ENCODE data around the gene SMCR8.
"Not testable (repeated sequence)": the region's sequence is repeated elsewhere in the genome, so short reads cannot be mapped to it uniquely, and the experiment has no call there.

Gene SMCR8

GRCh38 chr17:18285296-18285695, 29.8 kb upstream of the SMCR8 start:
- no peaks in the 10 kb centered on the region for H3K9me3 ChIP-seq (ENCODE audit: control insufficient read depth in 1 of 2, low read length in 2 of 2)
- no peaks in the 10 kb centered on the region for H3K27me3 ChIP-seq (ENCODE audit: control insufficient read depth in 1 of 2, insufficient read depth in 2 of 2, low read length in 2 of 2)
- H3K4me3 ChIP-seq (ENCODE audit: low read depth in 1 of 2, low read length in 2 of 2): no peak overlapping the region
- no peak overlapping the region for H3K9ac ChIP-seq (ENCODE audit: low read depth in 1 of 2, low read length in 2 of 2)
- H3K36me3 ChIP-seq (ENCODE audit: control insufficient read depth in 1 of 2, insufficient read depth in 2 of 2, low read length in 2 of 2): peaks cover 46 to 74% of the 10 kb centered on the region in 2 donors
- no peaks in the 10 kb centered on the region for H3K4me1 ChIP-seq (ENCODE audit: control insufficient read depth in 1 of 2, insufficient read depth in 2 of 2, low read length in 2 of 2)
- H3K27ac ChIP-seq (ENCODE audit: low read depth, low read length): no peak overlapping the region

GRCh38 chr17:18291718-18292540, 23.2 kb upstream of the SMCR8 start:
- H3K27me3 ChIP-seq (ENCODE audit: control insufficient read depth in 1 of 2, insufficient read depth in 2 of 2, low read length in 2 of 2): no peaks in the 10 kb centered on the region
- no peak overlapping the region for H3K4me3 ChIP-seq (ENCODE audit: low read depth in 1 of 2, low read length in 2 of 2)
- H3K9me3 ChIP-seq (ENCODE audit: control insufficient read depth in 1 of 2, low read length in 2 of 2): no peaks in the 10 kb centered on the region
- peaks cover 32 to 55% of the 10 kb centered on the region in 2 donors for H3K36me3 ChIP-seq (ENCODE audit: control insufficient read depth in 1 of 2, insufficient read depth in 2 of 2, low read length in 2 of 2)
- no peak overlapping the region for H3K9ac ChIP-seq (ENCODE audit: low read depth in 1 of 2, low read length in 2 of 2)
- H3K4me1 ChIP-seq (ENCODE audit: control insufficient read depth in 1 of 2, insufficient read depth in 2 of 2, low read length in 2 of 2): no peaks in the 10 kb centered on the region
- H3K27ac ChIP-seq (ENCODE audit: low read depth, low read length): no peak overlapping the region

- not testable (repeated sequence) for H3K27me3 ChIP-seq (ENCODE audit: control insufficient read depth in 1 of 2, insufficient read depth in 2 of 2, low read length in 2 of 2); H3K4me1 ChIP-seq (ENCODE audit: control insufficient read depth in 1 of 2, insufficient read depth in 2 of 2, low read length in 2 of 2); H3K27ac ChIP-seq (ENCODE audit: low read depth, low read length); H3K9me3 ChIP-seq (ENCODE audit: control insufficient read depth in 1 of 2, low read length in 2 of 2); H3K4me3 ChIP-seq (ENCODE audit: low read depth in 1 of 2, low read length in 2 of 2); H3K9ac ChIP-seq (ENCODE audit: low read depth in 1 of 2, low read length in 2 of 2)
- H3K36me3 ChIP-seq (ENCODE audit: control insufficient read depth in 1 of 2, insufficient read depth in 2 of 2, low read length in 2 of 2): peaks cover 26 to 44% of the 10 kb centered on the region in 2 donors
Measured at GRCh38 chr17:18298061-18298460, 17.0 kb upstream of the SMCR8 start.

GRCh38 chr17:18300725-18301480, 14.2 kb upstream of the SMCR8 start:
- Histone ChIP-seq H3K27me3 (ENCODE audit: control insufficient read depth in 1 of 2, insufficient read depth in 2 of 2, low read length in 2 of 2) (no peaks in the 10 kb centered on the region), H3K27ac (ENCODE audit: low read depth, low read length) (no peak overlapping the region), H3K36me3 (ENCODE audit: control insufficient read depth in 1 of 2, insufficient read depth in 2 of 2, low read length in 2 of 2) (peaks cover 37 to 59% of the 10 kb centered on the region in 2 donors), H3K4me3 (ENCODE audit: low read depth in 1 of 2, low read length in 2 of 2) (no peak overlapping the region), H3K4me1 (ENCODE audit: control insufficient read depth in 1 of 2, insufficient read depth in 2 of 2, low read length in 2 of 2) (peaks cover 0 to 3% of the 10 kb centered on the region in 2 donors), H3K9ac (ENCODE audit: low read depth in 1 of 2, low read length in 2 of 2) (no peak overlapping the region), H3K9me3 (ENCODE audit: control insufficient read depth in 1 of 2, low read length in 2 of 2) (no peaks in the 10 kb centered on the region)

- H3K36me3 ChIP-seq (ENCODE audit: control insufficient read depth in 1 of 2, insufficient read depth in 2 of 2, low read length in 2 of 2): peaks cover 46 to 77% of the 10 kb centered on the region in 2 donors
- not testable (repeated sequence) for H3K9ac ChIP-seq (ENCODE audit: low read depth in 1 of 2, low read length in 2 of 2); H3K27me3 ChIP-seq (ENCODE audit: control insufficient read depth in 1 of 2, insufficient read depth in 2 of 2, low read length in 2 of 2); H3K4me3 ChIP-seq (ENCODE audit: low read depth in 1 of 2, low read length in 2 of 2); H3K27ac ChIP-seq (ENCODE audit: low read depth, low read length); H3K9me3 ChIP-seq (ENCODE audit: control insufficient read depth in 1 of 2, low read length in 2 of 2); H3K4me1 ChIP-seq (ENCODE audit: control insufficient read depth in 1 of 2, insufficient read depth in 2 of 2, low read length in 2 of 2)
Measured at GRCh38 chr17:18303206-18303605, 11.9 kb upstream of the SMCR8 start.

DNA sequence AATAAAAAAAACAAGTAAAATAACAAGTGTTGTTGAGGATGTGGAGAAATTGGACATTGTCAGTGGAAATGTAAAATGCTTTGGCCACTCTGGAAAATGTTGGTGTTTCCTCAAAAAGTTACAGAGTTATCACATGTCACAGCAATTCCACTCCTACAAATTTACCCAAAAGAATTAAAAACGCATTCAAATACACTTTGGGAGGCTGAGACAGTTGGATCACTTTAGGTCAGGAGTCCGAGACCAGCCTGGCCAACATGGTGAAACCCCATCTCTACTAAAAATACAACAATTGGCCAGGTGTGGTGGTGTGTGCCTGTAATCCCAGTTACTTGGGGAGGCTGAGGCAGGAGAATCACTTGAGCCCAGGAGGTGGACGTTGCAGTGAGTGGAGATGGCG, 5.9 kb upstream of the SMCR8 start:
- H3K27me3 ChIP-seq (ENCODE audit: control insufficient read depth in 1 of 2, insufficient read depth in 2 of 2, low read length in 2 of 2): no peaks in the 10 kb centered on the region
- peaks cover 18 to 41% of the 10 kb centered on the region in 2 donors for H3K36me3 ChIP-seq (ENCODE audit: control insufficient read depth in 1 of 2, insufficient read depth in 2 of 2, low read length in 2 of 2)
- H3K4me3 ChIP-seq (ENCODE audit: low read depth in 1 of 2, low read length in 2 of 2): no peak overlapping the region
- H3K27ac ChIP-seq (ENCODE audit: low read depth, low read length): no peak overlapping the region
- H3K9me3 ChIP-seq (ENCODE audit: control insufficient read depth in 1 of 2, low read length in 2 of 2): no peaks in the 10 kb centered on the region
- no peak overlapping the region for H3K9ac ChIP-seq (ENCODE audit: low read depth in 1 of 2, low read length in 2 of 2)
- H3K4me1 ChIP-seq (ENCODE audit: control insufficient read depth in 1 of 2, insufficient read depth in 2 of 2, low read length in 2 of 2): peaks cover 11 to 16% of the 10 kb centered on the region in 2 donors

- H3K4me1 ChIP-seq (ENCODE audit: control insufficient read depth in 1 of 2, insufficient read depth in 2 of 2, low read length in 2 of 2): peaks cover 45 to 54% of the 10 kb centered on the region in 2 donors
- H3K27me3 ChIP-seq (ENCODE audit: control insufficient read depth in 1 of 2, insufficient read depth in 2 of 2, low read length in 2 of 2): no peaks in the 10 kb centered on the region
- peak overlapping the region; percentile 97 for H3K4me3 ChIP-seq (ENCODE audit: low read depth in 1 of 2, low read length in 2 of 2)
- peaks cover 0 to 16% of the 10 kb centered on the region in 2 donors for H3K36me3 ChIP-seq (ENCODE audit: control insufficient read depth in 1 of 2, insufficient read depth in 2 of 2, low read length in 2 of 2)
- peak overlapping the region; percentile 87 for H3K27ac ChIP-seq (ENCODE audit: low read depth, low read length)
- H3K9ac ChIP-seq (ENCODE audit: low read depth in 1 of 2, low read length in 2 of 2): peak overlapping the region; percentile 84 to 93
- no peaks in the 10 kb centered on the region for H3K9me3 ChIP-seq (ENCODE audit: control insufficient read depth in 1 of 2, low read length in 2 of 2)
Measured at GRCh38 chr17:18314059-18314730, 898 bp upstream of the SMCR8 start.

GRCh38 chr17:18315562-18315922, 449 bp downstream of the SMCR8 start:
- Histone ChIP-seq H3K4me1 (ENCODE audit: control insufficient read depth in 1 of 2, insufficient read depth in 2 of 2, low read length in 2 of 2) (peaks cover 54 to 67% of the 10 kb centered on the region in 2 donors), H3K27ac (ENCODE audit: low read depth, low read length) (peak overlapping the region; percentile 87), H3K9me3 (ENCODE audit: control insufficient read depth in 1 of 2, low read length in 2 of 2) (no peaks in the 10 kb centered on the region), H3K27me3 (ENCODE audit: control insufficient read depth in 1 of 2, insufficient read depth in 2 of 2, low read length in 2 of 2) (no peaks in the 10 kb centered on the region), H3K4me3 (ENCODE audit: low read depth in 1 of 2, low read length in 2 of 2) (peak overlapping the region; percentile 97), H3K9ac (ENCODE audit: low read depth in 1 of 2, low read length in 2 of 2) (peak overlapping the region; percentile 89 to 93), H3K36me3 (ENCODE audit: control insufficient read depth in 1 of 2, insufficient read depth in 2 of 2, low read length in 2 of 2) (peaks cover 0 to 17% of the 10 kb centered on the region in 2 donors)

- Histone ChIP-seq H3K9me3 (ENCODE audit: control insufficient read depth in 1 of 2, low read length in 2 of 2) (no peaks in the 10 kb centered on the region), H3K4me1 (ENCODE audit: control insufficient read depth in 1 of 2, insufficient read depth in 2 of 2, low read length in 2 of 2) (peaks cover 56 to 68% of the 10 kb centered on the region in 2 donors), H3K4me3 (ENCODE audit: low read depth in 1 of 2, low read length in 2 of 2) (peak overlapping the region; percentile 97), H3K36me3 (ENCODE audit: control insufficient read depth in 1 of 2, insufficient read depth in 2 of 2, low read length in 2 of 2) (peaks cover 0 to 20% of the 10 kb centered on the region in 2 donors), H3K27ac (ENCODE audit: low read depth, low read length) (no peak overlapping the region), H3K9ac (ENCODE audit: low read depth in 1 of 2, low read length in 2 of 2) (peak overlapping the region; percentile 89 to 93), H3K27me3 (ENCODE audit: control insufficient read depth in 1 of 2, insufficient read depth in 2 of 2, low read length in 2 of 2) (no peaks in the 10 kb centered on the region)
Measured at GRCh38 chr17:18315961-18316360, 868 bp downstream of the SMCR8 start.

GRCh38 chr17:18318117-18318516, 3.0 kb downstream of the SMCR8 start:
- peaks cover 54 to 63% of the 10 kb centered on the region in 2 donors for H3K4me1 ChIP-seq (ENCODE audit: control insufficient read depth in 1 of 2, insufficient read depth in 2 of 2, low read length in 2 of 2)
- no peaks in the 10 kb centered on the region for H3K27me3 ChIP-seq (ENCODE audit: control insufficient read depth in 1 of 2, insufficient read depth in 2 of 2, low read length in 2 of 2)
- H3K4me3 ChIP-seq (ENCODE audit: low read depth in 1 of 2, low read length in 2 of 2): peak overlapping the region; percentile 17 to 34
- no peaks in the 10 kb centered on the region for H3K9me3 ChIP-seq (ENCODE audit: control insufficient read depth in 1 of 2, low read length in 2 of 2)
- no peak overlapping the region for H3K9ac ChIP-seq (ENCODE audit: low read depth in 1 of 2, low read length in 2 of 2)
- H3K36me3 ChIP-seq (ENCODE audit: control insufficient read depth in 1 of 2, insufficient read depth in 2 of 2, low read length in 2 of 2): peaks cover 7 to 23% of the 10 kb centered on the region in 2 donors
- H3K27ac ChIP-seq (ENCODE audit: low read depth, low read length): no peak overlapping the region
